Trophoblast cell (in vitro differentiated cells and primary cell): ENCODE results near the gene BOC. TPM values are rescaled to one million over a fixed set of nuclear protein-coding genes. Genes with fewer than 3 reads are reported as not detected.
A peak's percentile ranks its signal among the peaks of the same experiment; 100 is the strongest.

Experiments used
- DNase-seq, 2 donors: peaks; one replicate each; pipeline ENCODE4 v3.0.0-alpha.2; 2016
- H2AFZ ChIP-seq: 2 replicates; pipeline ENCODE4 v1.6.1; 2013; ENCODE audit warnings: low read length, moderate library complexity, mild to moderate bottlenecking; ENCODE audit not compliant: insufficient read depth, poor library complexity
- H2AK5ac ChIP-seq: 2 replicates; pipeline ENCODE4 v1.6.1; 2013; ENCODE audit warnings: mild to moderate bottlenecking, low read length
- H2BK120ac ChIP-seq: 2 replicates; pipeline ENCODE4 v1.6.1; 2013; ENCODE audit warnings: low read length, mild to moderate bottlenecking, moderate library complexity; ENCODE audit not compliant: insufficient read depth, poor library complexity
- H2BK12ac ChIP-seq: 2 replicates; pipeline ENCODE4 v1.6.1; 2013; ENCODE audit warnings: mild to moderate bottlenecking, low read length, moderate library complexity
- H2BK5ac ChIP-seq: 2 replicates; pipeline ENCODE4 v1.6.1; 2013; ENCODE audit warnings: low read length, low read depth, moderate library complexity, mild to moderate bottlenecking; ENCODE audit not compliant: poor library complexity
- H3K14ac ChIP-seq: 2 replicates; pipeline ENCODE4 v1.6.1; 2013; ENCODE audit warnings: mild to moderate bottlenecking, low read length
- H3K18ac ChIP-seq: 2 replicates; pipeline ENCODE4 v1.6.1; 2013; ENCODE audit warnings: mild to moderate bottlenecking, low read length
- H3K23ac ChIP-seq: 2 replicates; pipeline ENCODE4 v1.6.1; 2013; ENCODE audit warnings: low read length
- H3K27ac ChIP-seq: 2 replicates; pipeline ENCODE4 v1.5.1; 2013; ENCODE audit warnings: low read depth, mild to moderate bottlenecking, inconsistent platforms, low read length, moderate library complexity
- H3K27me3 ChIP-seq: 2 replicates; pipeline ENCODE4 v1.6.1; 2013; ENCODE audit warnings: inconsistent platforms, mild to moderate bottlenecking, low read length, moderate library complexity; ENCODE audit not compliant: insufficient read depth
- H3K36me3 ChIP-seq, 2 experiments: 1 replicate in 1 of 2; 2 replicates in 1 of 2; pipeline ENCODE4 v1.6.1; 2013; ENCODE audit warnings: low read length in 2 of 2, mild to moderate bottlenecking in 2 of 2, moderate library complexity in 1 of 2; ENCODE audit not compliant: insufficient read depth in 2 of 2, control insufficient read depth in 1 of 2
- H3K4ac ChIP-seq: 2 replicates; pipeline ENCODE4 v1.6.1; 2013; ENCODE audit warnings: low read depth, mild to moderate bottlenecking, low read length, moderate library complexity
- H3K4me1 ChIP-seq, 2 experiments: 1 replicate in 1 of 2; 2 replicates in 1 of 2; pipeline ENCODE4 v1.6.1; 2013; ENCODE audit warnings: low read length in 2 of 2, mild to moderate bottlenecking in 2 of 2, moderate library complexity in 1 of 2; ENCODE audit not compliant: insufficient read depth in 2 of 2, control insufficient read depth in 1 of 2
- H3K4me2 ChIP-seq: 2 replicates; pipeline ENCODE4 v1.6.1; 2013; ENCODE audit warnings: inconsistent platforms, mild to moderate bottlenecking, low read length, moderate library complexity
- H3K4me3 ChIP-seq: 2 replicates; pipeline ENCODE4 v1.5.1; 2013; ENCODE audit warnings: mild to moderate bottlenecking, low read depth, low read length, inconsistent platforms
- H3K79me1 ChIP-seq: one replicate; pipeline ENCODE4 v1.6.1; 2013; ENCODE audit warnings: low read length
- H3K79me2 ChIP-seq: 2 replicates; pipeline ENCODE4 v1.6.1; 2013; ENCODE audit warnings: low read length, mild to moderate bottlenecking; ENCODE audit not compliant: control insufficient read depth, insufficient read depth, poor library complexity
- H3K9ac ChIP-seq: 2 replicates; pipeline ENCODE4 v1.6.1; 2013; ENCODE audit warnings: mild to moderate bottlenecking, low read length
- H3K9me3 ChIP-seq: 2 replicates; pipeline ENCODE4 v1.6.1; 2013; ENCODE audit warnings: low read depth, mild to moderate bottlenecking, control low read depth, inconsistent platforms, low read length; ENCODE audit not compliant: insufficient read depth
- H4K12ac ChIP-seq: 2 replicates; pipeline ENCODE4 v1.6.1; 2013; ENCODE audit warnings: low read depth, mild to moderate bottlenecking, low read length, moderate library complexity
- H4K8ac ChIP-seq: 2 replicates; pipeline ENCODE4 v1.6.1; 2013; ENCODE audit warnings: low read depth, mild to moderate bottlenecking, low read length, moderate library complexity
- H4K91ac ChIP-seq: one replicate; pipeline ENCODE4 v1.6.1; 2013; ENCODE audit warnings: low read depth, mild to moderate bottlenecking, low read length, moderate library complexity
- WGBS: extraction: QIAGEN DNeasy Blood & Tissue Kit; methylation state at CpG from one replicate; pipeline ENCODE4 v1.1.7; 2013; ENCODE audit warnings: missing lambda C conversion rate; ENCODE audit not compliant: insufficient read length, insufficient coverage; ENCODE audit errors: extremely low coverage; 5-methylcytosine and 5-hydroxymethylcytosine counted together
- polyA plus RNA-seq: library from polyadenylated mRNA; stranded (reverse); fragments of 200-250 nt; gene quantifications from 2 replicates; pipeline ENCODE4 v1.2.3, GENCODE V29; 2013

Gene BOC, protein sequence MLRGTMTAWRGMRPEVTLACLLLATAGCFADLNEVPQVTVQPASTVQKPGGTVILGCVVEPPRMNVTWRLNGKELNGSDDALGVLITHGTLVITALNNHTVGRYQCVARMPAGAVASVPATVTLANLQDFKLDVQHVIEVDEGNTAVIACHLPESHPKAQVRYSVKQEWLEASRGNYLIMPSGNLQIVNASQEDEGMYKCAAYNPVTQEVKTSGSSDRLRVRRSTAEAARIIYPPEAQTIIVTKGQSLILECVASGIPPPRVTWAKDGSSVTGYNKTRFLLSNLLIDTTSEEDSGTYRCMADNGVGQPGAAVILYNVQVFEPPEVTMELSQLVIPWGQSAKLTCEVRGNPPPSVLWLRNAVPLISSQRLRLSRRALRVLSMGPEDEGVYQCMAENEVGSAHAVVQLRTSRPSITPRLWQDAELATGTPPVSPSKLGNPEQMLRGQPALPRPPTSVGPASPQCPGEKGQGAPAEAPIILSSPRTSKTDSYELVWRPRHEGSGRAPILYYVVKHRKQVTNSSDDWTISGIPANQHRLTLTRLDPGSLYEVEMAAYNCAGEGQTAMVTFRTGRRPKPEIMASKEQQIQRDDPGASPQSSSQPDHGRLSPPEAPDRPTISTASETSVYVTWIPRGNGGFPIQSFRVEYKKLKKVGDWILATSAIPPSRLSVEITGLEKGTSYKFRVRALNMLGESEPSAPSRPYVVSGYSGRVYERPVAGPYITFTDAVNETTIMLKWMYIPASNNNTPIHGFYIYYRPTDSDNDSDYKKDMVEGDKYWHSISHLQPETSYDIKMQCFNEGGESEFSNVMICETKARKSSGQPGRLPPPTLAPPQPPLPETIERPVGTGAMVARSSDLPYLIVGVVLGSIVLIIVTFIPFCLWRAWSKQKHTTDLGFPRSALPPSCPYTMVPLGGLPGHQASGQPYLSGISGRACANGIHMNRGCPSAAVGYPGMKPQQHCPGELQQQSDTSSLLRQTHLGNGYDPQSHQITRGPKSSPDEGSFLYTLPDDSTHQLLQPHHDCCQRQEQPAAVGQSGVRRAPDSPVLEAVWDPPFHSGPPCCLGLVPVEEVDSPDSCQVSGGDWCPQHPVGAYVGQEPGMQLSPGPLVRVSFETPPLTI
- polyA plus RNA-seq: 43.4 and 43.9 TPM in 2 replicates

DNA sequence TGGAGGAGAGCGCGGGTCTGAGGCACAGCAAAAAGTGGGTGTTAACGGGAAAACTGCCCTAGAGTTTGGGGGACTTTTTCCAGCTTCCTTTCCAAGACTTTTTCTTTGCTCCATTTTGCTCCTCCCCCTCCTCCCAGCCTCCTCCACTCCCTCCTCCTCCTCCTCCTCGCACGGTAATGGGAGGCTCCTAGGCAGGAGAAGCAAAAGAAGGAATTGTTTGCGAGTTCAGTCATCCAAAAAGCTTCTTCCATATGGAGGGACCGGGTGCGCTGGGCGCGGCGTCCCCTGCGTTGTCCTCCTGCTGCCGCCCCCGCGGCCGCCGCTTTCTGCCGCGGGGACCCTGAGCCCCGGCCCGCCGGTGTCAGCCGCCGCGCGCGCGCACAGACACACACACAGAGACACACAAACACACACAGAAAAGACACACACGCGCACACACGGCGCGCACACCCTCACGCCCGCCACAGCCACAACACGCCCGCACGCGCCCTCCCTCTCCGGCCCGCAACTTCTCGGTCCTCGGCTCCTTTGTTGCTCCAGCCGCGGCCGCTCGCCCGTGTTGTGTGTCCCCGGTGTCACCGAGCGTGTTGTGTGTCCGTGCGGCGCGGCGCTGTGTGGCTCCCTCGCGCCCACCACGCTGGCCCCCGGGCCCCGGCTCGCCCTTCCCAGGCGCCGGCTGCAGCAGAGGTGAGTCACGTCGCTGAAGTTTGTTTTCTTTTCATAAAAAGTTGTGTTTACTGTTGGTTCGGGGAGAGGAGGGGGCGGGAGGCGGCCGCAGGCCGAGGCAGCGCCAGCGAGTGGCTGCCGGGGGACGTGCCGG lies at the start of gene BOC:
Gene BOC (plus strand): TSS at position 228 of the 820 bp plus-strand sequence. CDS start 38,246 bp downstream, outside the sequence.
- Histone ChIP-seq H2AK5ac (peak within 1 kb of the TSS; percentile 73), H3K36me3 (peaks cover 0 to 5% of the 10 kb centered on the region in 2 experiments), H4K8ac (peak within 1 kb of the TSS; percentile 86), H3K9ac (peak within 1 kb of the TSS; percentile 84), H3K23ac (no peak within 1 kb of the TSS), H3K27ac (peak within 1 kb of the TSS; percentile 94), H3K79me1 (peaks cover 17% of the 10 kb centered on the region), H3K18ac (peak within 1 kb of the TSS; percentile 97), H3K4ac (peak within 1 kb of the TSS; percentile 95), H2BK5ac (peak within 1 kb of the TSS; percentile 91), H3K4me3 (peak within 1 kb of the TSS; percentile 89), H3K4me1 (peaks cover 9 to 14% of the 10 kb centered on the region in 2 experiments), H3K9me3 (no peaks in the 10 kb centered on the region), H4K12ac (peak within 1 kb of the TSS; percentile 93), H2BK120ac (peak within 1 kb of the TSS; percentile 98), H2BK12ac (peak within 1 kb of the TSS; percentile 44), H2AFZ (peak within 1 kb of the TSS; percentile 97), H3K14ac (peak within 1 kb of the TSS; percentile 99), H4K91ac (peak within 1 kb of the TSS; percentile 93), H3K4me2 (peak within 1 kb of the TSS; percentile 66), H3K27me3 (no peaks in the 10 kb centered on the region), H3K79me2 (peaks cover 15% of the 10 kb centered on the region)
- DNase-seq: peak; percentile 28 to 69
- WGBS: no CpG with 5 or more reads among the region's 76 CpGs

DNA sequence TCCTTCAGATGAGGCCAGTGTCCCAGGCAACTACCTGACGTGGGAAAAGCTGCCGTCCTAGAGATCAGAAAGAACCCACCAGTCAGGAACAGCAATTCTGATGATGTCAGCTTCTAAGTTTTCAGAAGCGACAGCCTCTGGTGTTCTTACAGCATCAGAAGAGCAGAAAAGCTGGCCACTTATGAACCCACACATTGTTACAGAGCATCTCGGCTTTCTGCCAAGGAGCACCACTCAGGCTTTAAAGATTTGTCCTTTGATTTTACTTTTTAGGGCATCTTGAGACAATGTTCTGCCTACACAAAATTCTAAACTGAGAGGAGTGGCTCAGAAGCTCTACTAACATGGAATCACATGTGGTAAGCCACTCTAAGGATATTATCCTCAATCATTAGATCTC lies 49.7 kb upstream of the BOC start:
- Histone ChIP-seq H2BK5ac (no peak overlapping the region), H3K4me2 (no peak overlapping the region), H3K27me3 (no peaks in the 10 kb centered on the region), H2AFZ (no peak overlapping the region), H4K91ac (no peak overlapping the region), H2BK120ac (no peak overlapping the region), H3K27ac (no peak overlapping the region), H3K4me1 (peaks cover 6 to 11% of the 10 kb centered on the region in 2 experiments), H3K23ac (no peak overlapping the region), H3K14ac (no peak overlapping the region), H3K79me2 (no peaks in the 10 kb centered on the region), H2AK5ac (no peak overlapping the region), H4K12ac (no peak overlapping the region), H3K18ac (no peak overlapping the region), H2BK12ac (peak overlapping the region; percentile 4), H3K9me3 (no peaks in the 10 kb centered on the region), H3K79me1 (peaks cover 16% of the 10 kb centered on the region), H3K36me3 (no peaks in the 10 kb centered on the region), H3K9ac (no peak overlapping the region), H3K4ac (no peak overlapping the region), H4K8ac (no peak overlapping the region), H3K4me3 (no peak overlapping the region)
- WGBS: no CpG with 5 or more reads among the region's 4 CpGs
- DNase-seq: no peak

DNA sequence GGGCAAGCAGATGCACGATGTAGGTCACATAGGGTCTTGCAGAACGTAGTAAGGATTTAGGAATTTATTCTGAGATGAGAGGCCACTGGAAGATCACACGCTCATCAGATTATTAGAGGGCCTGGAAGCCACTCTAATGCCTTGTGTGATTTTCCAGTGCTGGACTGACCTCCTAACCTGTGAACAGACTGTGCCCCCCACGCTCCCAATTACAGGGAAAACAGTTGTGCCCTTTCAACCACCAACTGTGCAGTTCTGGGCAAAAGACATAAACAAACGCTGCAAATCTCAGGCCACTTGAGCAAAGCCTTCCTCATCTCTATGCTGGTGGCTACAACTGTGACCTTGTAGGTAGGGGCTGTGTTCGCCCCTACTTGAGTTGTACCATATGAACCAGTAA lies 48.2 kb upstream of the BOC start:
- Histone ChIP-seq H3K9ac (no peak overlapping the region), H4K91ac (peak overlapping the region; percentile 46), H4K12ac (no peak overlapping the region), H3K79me1 (peaks cover 21% of the 10 kb centered on the region), H3K4me1 (peaks cover 6 to 15% of the 10 kb centered on the region in 2 experiments), H3K4me2 (no peak overlapping the region), H3K23ac (no peak overlapping the region), H3K4ac (no peak overlapping the region), H2BK120ac (peak overlapping the region; percentile 80), H4K8ac (no peak overlapping the region), H3K4me3 (no peak overlapping the region), H2AK5ac (peak overlapping the region; percentile 71), H3K36me3 (no peaks in the 10 kb centered on the region), H2BK5ac (no peak overlapping the region), H3K9me3 (no peaks in the 10 kb centered on the region), H3K27me3 (no peaks in the 10 kb centered on the region), H3K14ac (no peak overlapping the region), H2BK12ac (peak overlapping the region; percentile 87), H3K79me2 (no peaks in the 10 kb centered on the region), H3K18ac (no peak overlapping the region), H2AFZ (no peak overlapping the region), H3K27ac (no peak overlapping the region)
- no CpG with 5 or more reads among the region's 6 CpGs for WGBS
- DNase-seq: no peak
